HL-60 (cell line): ENCODE measurements around the gene CNGA4.

ENCODE experiments used
- CTCF ChIP-seq: IDR thresholded peaks from one replicate; pipeline ENCODE4 v1.5.1; 2011; ENCODE audit warnings: low read length, control low read depth, inconsistent platforms; ENCODE audit not compliant: insufficient read depth
- GABPA ChIP-seq: IDR thresholded peaks from 2 replicates; pipeline ENCODE4 v1.6.1; 2012; ENCODE audit warnings: low read depth
- POLR2AphosphoS5 ChIP-seq: IDR thresholded peaks from 2 replicates; pipeline ENCODE4 v1.6.1; 2012; ENCODE audit warnings: low read depth
- REST ChIP-seq: IDR thresholded peaks from 2 replicates; pipeline ENCODE4 v1.6.1; 2012; ENCODE audit warnings: low read depth; ENCODE audit not compliant: insufficient replicate concordance

GRCh38 chr11:6258571-6259081 lies 19.7 kb downstream of the CNGA4 start:
- TF ChIP-seq CTCF (no peak), REST (no peak), POLR2AphosphoS5 (no peak), GABPA (no peak)
